ENCODE data around the gene UTP20. TPM values are rescaled to one million over a fixed set of nuclear protein-coding genes. Genes with fewer than 3 reads are reported as not detected.

Gene UTP20
- total and polyA plus RNA-seq, 11 donors: 1.5 to 8.3 (median 7.0) TPM

DNA sequence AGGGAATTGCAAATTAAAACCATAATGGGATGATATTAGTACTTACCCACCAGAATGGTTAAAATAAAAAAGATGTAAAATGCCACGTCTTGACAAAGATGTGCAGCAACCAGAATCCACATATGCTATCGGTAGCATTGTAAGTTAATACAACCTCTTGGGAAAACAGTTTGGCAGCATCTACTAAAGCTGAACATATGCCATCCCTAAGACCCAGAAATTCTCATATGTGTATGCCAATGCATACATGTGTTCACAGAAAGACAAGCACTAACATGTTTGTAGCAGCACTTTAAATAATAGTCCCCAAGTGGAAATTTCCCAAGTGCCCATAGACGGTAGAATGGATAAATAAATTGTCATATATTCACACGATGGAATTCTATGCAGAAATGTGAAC is 41.6 kb upstream of the UTP20 start:
- Histone ChIP-seq H3K27ac (no peak overlapping the region), H3K9me3 (peaks cover 0 to 7% (median 0%) of the 10 kb centered on the region in 12 donors), H3K4me1 (no peaks in the 10 kb centered on the region), H3K4me3 (no peak overlapping the region), H3K36me3 (no peaks in the 10 kb centered on the region), H3K27me3 (peaks cover 0 to 5% (median 0%) of the 10 kb centered on the region in 9 donors)
- DNase-seq: no peak
- no peak for TF ChIP-seq POLR2A (IDR thresholded peaks at IDR 0.05)
- TF ChIP-seq, protein P1, sequence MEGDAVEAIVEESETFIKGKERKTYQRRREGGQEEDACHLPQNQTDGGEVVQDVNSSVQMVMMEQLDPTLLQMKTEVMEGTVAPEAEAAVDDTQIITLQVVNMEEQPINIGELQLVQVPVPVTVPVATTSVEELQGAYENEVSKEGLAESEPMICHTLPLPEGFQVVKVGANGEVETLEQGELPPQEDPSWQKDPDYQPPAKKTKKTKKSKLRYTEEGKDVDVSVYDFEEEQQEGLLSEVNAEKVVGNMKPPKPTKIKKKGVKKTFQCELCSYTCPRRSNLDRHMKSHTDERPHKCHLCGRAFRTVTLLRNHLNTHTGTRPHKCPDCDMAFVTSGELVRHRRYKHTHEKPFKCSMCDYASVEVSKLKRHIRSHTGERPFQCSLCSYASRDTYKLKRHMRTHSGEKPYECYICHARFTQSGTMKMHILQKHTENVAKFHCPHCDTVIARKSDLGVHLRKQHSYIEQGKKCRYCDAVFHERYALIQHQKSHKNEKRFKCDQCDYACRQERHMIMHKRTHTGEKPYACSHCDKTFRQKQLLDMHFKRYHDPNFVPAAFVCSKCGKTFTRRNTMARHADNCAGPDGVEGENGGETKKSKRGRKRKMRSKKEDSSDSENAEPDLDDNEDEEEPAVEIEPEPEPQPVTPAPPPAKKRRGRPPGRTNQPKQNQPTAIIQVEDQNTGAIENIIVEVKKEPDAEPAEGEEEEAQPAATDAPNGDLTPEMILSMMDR (IDR thresholded peaks at IDR 0.05): no peak
- intact Hi-C loops (cut with DNase I): no loop called here
- WGBS, 4 donors: 74 to 83% (median 77%) methylated on average over 4 of the region's 4 CpGs
- no peak for ATAC-seq

DNA sequence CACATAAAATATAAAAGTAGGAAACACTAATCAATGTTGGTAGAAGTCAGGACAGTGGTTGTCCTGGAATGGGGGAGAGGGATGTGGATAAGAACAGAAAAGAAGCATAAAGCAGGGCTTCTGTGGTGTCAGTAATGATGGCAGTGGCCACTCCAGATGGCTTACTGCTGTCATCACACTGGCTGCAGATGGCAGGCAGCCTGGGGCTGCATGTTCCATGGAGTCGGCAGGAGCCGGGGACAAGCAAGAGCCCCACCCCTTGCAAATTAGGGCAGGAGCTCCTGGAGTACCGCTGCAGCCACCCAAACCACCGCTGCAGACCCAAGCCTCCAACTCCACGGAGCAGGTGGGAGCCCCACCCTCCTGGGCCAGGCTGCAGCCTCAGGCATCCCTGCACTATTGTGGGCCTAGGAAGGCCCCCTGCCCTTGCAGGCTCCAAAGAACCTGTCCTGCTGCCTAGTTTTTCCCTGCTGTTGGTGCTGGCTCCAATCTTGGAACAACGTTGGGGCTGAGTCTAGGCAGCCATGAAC is 41.0 kb upstream of the UTP20 start:
- Histone ChIP-seq H3K27me3 (peaks cover 0 to 5% (median 0%) of the 10 kb centered on the region in 9 donors), H3K4me1 (no peaks in the 10 kb centered on the region), H3K27ac (no peak overlapping the region), H3K4me3 (no peak overlapping the region), H3K36me3 (no peaks in the 10 kb centered on the region), H3K9me3 (peaks cover 0 to 7% (median 0%) of the 10 kb centered on the region in 12 donors)
- WGBS, 4 donors: 60 to 71% (median 66%) methylated on average over 5 to 6 of the region's 6 CpGs
- no peak for DNase-seq
- peak in 1 of 4 donors; percentile 18 for ATAC-seq
- TF ChIP-seq, protein P1 (IDR thresholded peaks at IDR 0.05): no peak
- no peak for TF ChIP-seq POLR2A (IDR thresholded peaks at IDR 0.05)
- intact Hi-C loops (cut with DNase I): no loop called here

DNA sequence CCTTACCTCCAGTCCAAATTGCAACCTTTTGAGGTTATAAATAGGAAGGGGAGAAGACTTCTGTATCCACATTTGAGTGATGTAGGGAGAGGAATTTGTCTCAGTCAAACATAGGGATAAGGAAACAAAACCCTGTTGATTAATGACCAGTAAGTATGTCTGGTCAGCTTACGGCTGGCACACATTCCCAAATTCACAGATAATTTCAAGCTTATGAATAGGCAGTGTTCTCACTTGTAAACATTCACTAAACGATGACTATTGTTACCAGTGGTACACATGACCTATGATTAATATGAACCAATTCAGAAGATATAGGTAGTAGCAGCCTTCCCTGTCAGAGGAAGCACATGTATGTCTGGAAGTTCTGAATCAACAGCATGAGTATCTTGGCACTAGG is 36.8 kb upstream of the UTP20 start:
- Histone ChIP-seq H3K4me1 (no peaks in the 10 kb centered on the region), H3K9me3 (peaks cover 0 to 7% (median 0%) of the 10 kb centered on the region in 12 donors), H3K27me3 (no peaks in the 10 kb centered on the region), H3K27ac (no peak overlapping the region), H3K4me3 (no peak overlapping the region), H3K36me3 (no peaks in the 10 kb centered on the region)
- intact Hi-C loops (cut with DNase I): no loop called here
- ATAC-seq (no peak), DNase-seq (no peak)
- WGBS, 4 donors: 38 to 57% (median 47%) methylated on average over 2 of the region's 2 CpGs
- no peak for TF ChIP-seq POLR2A (IDR thresholded peaks at IDR 0.05)
- TF ChIP-seq, protein P1 (IDR thresholded peaks at IDR 0.05): no peak

DNA sequence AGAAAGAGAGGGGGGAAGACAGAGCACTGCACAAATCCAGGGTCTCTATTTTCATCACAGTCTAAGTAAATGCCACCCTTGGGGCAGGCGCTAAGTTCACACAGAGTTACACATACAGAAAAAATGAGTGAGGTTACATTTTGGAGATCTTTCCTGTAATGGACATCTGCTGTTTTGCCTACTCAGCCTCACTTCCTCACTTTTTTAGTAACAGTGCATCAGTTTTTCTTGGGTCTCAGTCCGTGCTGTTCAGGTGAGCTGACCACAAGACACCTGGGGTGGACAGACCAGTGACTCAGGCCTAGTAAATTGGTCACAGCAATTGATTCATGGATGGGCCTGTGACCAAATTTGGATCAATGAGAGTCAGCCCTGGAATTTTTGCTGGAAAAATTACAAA is 36.3 kb upstream of the UTP20 start:
- 76 to 91% (median 84%) methylated on average over 2 of the region's 2 CpGs for WGBS, 4 donors

More for the DNA sequence above, 36.3 kb upstream of the UTP20 start:
- intact Hi-C loops (cut with DNase I): no loop called here
- Histone ChIP-seq H3K36me3 (no peaks in the 10 kb centered on the region), H3K4me3 (no peak overlapping the region), H3K27me3 (no peaks in the 10 kb centered on the region), H3K27ac (no peak overlapping the region), H3K4me1 (no peaks in the 10 kb centered on the region), H3K9me3 (peaks cover 0 to 7% (median 0%) of the 10 kb centered on the region in 12 donors)
- no peak for DNase-seq
- TF ChIP-seq, protein P1 (IDR thresholded peaks at IDR 0.05): no peak
- TF ChIP-seq POLR2A (IDR thresholded peaks at IDR 0.05): no peak
- no peak for ATAC-seq
